GM23338 (cell line): ENCODE data around the gene RIIAD1. TPM values are rescaled to one million over a fixed set of nuclear protein-coding genes. Genes with fewer than 3 reads are reported as not detected.

Experiments
- CTCF ChIP-seq, 2 experiments: fragments of 200-600 bp in 1 of 2; sonication (generic) in 1 of 2; conservative IDR thresholded peaks; 2 replicates each; pipeline versions ENCODE4 v1.5.1 to v1.6.1; 2016 to 2017; ENCODE audit warnings: antibody characterized with exemption in 2 of 2, low read depth in 2 of 2, mild to moderate bottlenecking in 2 of 2, moderate library complexity in 1 of 2
- EZH2 ChIP-seq: fragments of 200-600 bp; sonication (generic); IDR thresholded peaks from one replicate; pipeline ENCODE4 v1.8.0; 2017; ENCODE audit warnings: antibody characterized with exemption, mild to moderate bottlenecking, low read depth; ENCODE audit not compliant: unreplicated experiment
- EZH2phosphoT487 ChIP-seq: fragments of 200-600 bp; sonication (generic); IDR thresholded peaks from one replicate; pipeline ENCODE4 v1.8.1; 2018; ENCODE audit warnings: antibody characterized with exemption; ENCODE audit not compliant: unreplicated experiment
- JUNB ChIP-seq: IDR thresholded peaks from one replicate; pipeline ENCODE4 v1.6.1; 2016; ENCODE audit warnings: antibody characterized with exemption; ENCODE audit not compliant: unreplicated experiment
- NANOG ChIP-seq: IDR thresholded peaks from 2 replicates; pipeline ENCODE4 v1.6.1; 2016; ENCODE audit warnings: antibody characterized with exemption, borderline replicate concordance
- REST ChIP-seq: IDR thresholded peaks from one replicate; pipeline ENCODE4 v1.6.1; 2018; ENCODE audit warnings: antibody characterized with exemption; ENCODE audit not compliant: unreplicated experiment
- ZNF114 ChIP-seq: fragments of 250-450 bp; sonication (Bioruptor Pico); IDR thresholded peaks from 2 replicates; pipeline ENCODE4 v1.5.0; 2020; ENCODE audit warnings: mild to moderate bottlenecking, moderate library complexity
- ZNF331 ChIP-seq: fragments of 250-450 bp; sonication (Bioruptor Pico); IDR thresholded peaks from 2 replicates; pipeline ENCODE4 v1.5.0; 2020; ENCODE audit warnings: low read depth, mild to moderate bottlenecking, moderate library complexity
- polyA plus RNA-seq: library from polyadenylated mRNA; unstranded; fragments of >200 nt; fragmentation: Nextera tagmentation; extraction: Ambion mirVana; gene quantifications from 2 replicates; pipeline ENCODE4 v1.2.1, GENCODE V29; 2016
- total RNA-seq: library from RNA; depleted of rRNA; stranded (reverse); fragments of >200 nt; shearing (Covaris generic); gene quantifications from 2 replicates; pipeline ENCODE4 v1.2.3, GENCODE V29; 2014
- TF ChIP-seq, protein P1 (sequence below): fragments of 250-450 bp; sonication (Bioruptor Pico); IDR thresholded peaks from 2 replicates; pipeline ENCODE4 v1.5.0; 2020; ENCODE audit warnings: mild to moderate bottlenecking, moderate library complexity

RIIAD1 gene
- total and polyA plus RNA-seq, 2 experiments from 2014 or later: not detected

DNA sequence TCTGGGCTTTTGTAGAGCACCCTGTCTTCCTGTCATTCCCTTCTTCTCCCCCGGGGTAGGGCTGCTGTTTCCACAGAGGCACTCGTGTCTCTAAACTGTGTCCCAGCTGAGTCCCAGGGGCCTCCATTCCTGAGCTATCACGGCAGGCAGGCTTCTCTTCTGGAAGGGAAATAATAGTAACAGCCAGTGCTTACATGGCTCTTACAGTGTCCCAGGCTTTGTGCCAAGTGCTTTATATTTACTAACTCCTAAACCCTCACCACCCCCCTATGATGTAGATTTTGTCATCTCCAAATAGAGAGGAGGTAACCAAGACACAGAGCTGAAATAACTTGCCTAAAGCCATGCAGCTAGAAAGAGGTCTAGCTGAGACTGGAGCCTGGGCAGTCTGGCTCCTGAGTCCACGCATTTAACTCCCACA, 3.3 kb upstream of the RIIAD1 start (continued):
- TF ChIP-seq, protein P1, sequence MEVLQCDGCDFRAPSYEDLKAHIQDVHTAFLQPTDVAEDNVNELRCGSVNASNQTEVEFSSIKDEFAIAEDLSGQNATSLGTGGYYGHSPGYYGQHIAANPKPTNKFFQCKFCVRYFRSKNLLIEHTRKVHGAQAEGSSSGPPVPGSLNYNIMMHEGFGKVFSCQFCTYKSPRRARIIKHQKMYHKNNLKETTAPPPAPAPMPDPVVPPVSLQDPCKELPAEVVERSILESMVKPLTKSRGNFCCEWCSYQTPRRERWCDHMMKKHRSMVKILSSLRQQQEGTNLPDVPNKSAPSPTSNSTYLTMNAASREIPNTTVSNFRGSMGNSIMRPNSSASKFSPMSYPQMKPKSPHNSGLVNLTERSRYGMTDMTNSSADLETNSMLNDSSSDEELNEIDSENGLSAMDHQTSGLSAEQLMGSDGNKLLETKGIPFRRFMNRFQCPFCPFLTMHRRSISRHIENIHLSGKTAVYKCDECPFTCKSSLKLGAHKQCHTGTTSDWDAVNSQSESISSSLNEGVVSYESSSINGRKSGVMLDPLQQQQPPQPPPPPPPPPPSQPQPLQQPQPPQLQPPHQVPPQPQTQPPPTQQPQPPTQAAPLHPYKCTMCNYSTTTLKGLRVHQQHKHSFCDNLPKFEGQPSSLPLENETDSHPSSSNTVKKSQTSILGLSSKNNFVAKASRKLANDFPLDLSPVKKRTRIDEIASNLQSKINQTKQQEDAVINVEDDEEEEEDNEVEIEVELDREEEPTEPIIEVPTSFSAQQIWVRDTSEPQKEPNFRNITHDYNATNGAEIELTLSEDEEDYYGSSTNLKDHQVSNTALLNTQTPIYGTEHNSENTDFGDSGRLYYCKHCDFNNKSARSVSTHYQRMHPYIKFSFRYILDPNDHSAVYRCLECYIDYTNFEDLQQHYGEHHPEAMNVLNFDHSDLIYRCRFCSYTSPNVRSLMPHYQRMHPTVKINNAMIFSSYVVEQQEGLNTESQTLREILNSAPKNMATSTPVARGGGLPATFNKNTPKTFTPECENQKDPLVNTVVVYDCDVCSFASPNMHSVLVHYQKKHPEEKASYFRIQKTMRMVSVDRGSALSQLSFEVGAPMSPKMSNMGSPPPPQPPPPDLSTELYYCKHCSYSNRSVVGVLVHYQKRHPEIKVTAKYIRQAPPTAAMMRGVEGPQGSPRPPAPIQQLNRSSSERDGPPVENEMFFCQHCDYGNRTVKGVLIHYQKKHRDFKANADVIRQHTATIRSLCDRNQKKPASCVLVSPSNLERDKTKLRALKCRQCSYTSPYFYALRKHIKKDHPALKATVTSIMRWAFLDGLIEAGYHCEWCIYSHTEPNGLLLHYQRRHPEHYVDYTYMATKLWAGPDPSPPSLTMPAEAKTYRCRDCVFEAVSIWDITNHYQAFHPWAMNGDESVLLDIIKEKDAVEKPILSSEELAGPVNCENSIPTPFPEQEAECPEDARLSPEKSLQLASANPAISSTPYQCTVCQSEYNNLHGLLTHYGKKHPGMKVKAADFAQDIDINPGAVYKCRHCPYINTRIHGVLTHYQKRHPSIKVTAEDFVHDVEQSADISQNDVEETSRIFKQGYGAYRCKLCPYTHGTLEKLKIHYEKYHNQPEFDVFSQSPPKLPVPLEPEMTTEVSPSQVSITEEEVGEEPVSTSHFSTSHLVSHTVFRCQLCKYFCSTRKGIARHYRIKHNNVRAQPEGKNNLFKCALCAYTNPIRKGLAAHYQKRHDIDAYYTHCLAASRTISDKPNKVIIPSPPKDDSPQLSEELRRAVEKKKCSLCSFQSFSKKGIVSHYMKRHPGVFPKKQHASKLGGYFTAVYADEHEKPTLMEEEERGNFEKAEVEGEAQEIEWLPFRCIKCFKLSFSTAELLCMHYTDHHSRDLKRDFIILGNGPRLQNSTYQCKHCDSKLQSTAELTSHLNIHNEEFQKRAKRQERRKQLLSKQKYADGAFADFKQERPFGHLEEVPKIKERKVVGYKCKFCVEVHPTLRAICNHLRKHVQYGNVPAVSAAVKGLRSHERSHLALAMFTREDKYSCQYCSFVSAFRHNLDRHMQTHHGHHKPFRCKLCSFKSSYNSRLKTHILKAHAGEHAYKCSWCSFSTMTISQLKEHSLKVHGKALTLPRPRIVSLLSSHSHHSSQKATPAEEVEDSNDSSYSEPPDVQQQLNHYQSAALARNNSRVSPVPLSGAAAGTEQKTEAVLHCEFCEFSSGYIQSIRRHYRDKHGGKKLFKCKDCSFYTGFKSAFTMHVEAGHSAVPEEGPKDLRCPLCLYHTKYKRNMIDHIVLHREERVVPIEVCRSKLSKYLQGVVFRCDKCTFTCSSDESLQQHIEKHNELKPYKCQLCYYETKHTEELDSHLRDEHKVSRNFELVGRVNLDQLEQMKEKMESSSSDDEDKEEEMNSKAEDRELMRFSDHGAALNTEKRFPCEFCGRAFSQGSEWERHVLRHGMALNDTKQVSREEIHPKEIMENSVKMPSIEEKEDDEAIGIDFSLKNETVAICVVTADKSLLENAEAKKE (CRISPR knock-in tag): no peak
- TF ChIP-seq ZNF331 (CRISPR knock-in tag): no peak
- TF ChIP-seq CTCF (conservative IDR thresholded peaks at IDR 0.05; ENCODE audit: low read depth in 2 of 2): no peak
- TF ChIP-seq EZH2: no peak
- TF ChIP-seq EZH2phosphoT487: no peak
- TF ChIP-seq JUNB: no peak
- TF ChIP-seq REST: no peak
- no peak for TF ChIP-seq NANOG
- no peak for TF ChIP-seq ZNF114 (CRISPR knock-in tag)
